Measurements from ENCODE around the gene ANKRD34C.

- TF ChIP-seq POLR2AphosphoS5 (IDR thresholded peaks at IDR 0.05; ENCODE audit: low read depth, low read length) (no peak), SIN3A (IDR thresholded peaks at IDR 0.05; ENCODE audit: borderline replicate concordance, low read depth, low read length) (no peak), PBX3 (IDR thresholded peaks at IDR 0.05) (no peak), CTCF (IDR thresholded peaks at IDR 0.05) (no peak), YY1 (IDR thresholded peaks at IDR 0.05; ENCODE audit: low read depth) (no peak), FOXM1 (IDR thresholded peaks at IDR 0.05; ENCODE audit: low read depth) (no peak)
Observed at GRCh38 chr15:79243723-79244122, 38.8 kb upstream of the ANKRD34C start.
